Measurements from ENCODE around the gene SHISA7.
"Not testable (repeated sequence)": the region's sequence is repeated elsewhere in the genome, so short reads cannot be mapped to it uniquely, and the experiment has no call there.

DNA sequence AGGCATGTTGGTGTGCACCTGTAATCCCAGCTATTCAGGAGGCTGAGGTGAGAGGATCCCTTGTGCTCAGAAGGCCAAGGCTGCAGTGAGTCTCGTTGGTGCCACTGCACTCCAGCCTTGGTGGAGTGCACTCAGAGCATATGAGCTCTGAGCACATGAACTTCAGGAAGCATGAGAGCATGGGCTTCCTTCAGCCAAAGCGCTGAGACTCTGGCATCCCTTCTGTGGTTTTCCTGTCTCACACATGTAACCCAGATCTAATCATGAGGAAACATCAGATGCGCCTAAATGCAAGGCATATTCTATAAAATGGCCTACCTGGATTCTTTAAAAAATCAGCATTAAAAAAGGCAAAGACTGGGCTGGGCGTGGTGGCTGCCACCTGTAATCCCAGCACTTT lies 21.8 kb downstream of the SHISA7 start:
- not testable (repeated sequence) for TF ChIP-seq CTCF (IDR thresholded peaks at IDR 0.05); ZFX (IDR thresholded peaks at IDR 0.05; ENCODE audit: borderline replicate concordance)

Data from 22Rv1 (cell line).